Right lobe of liver (tissue), 6 donors: ENCODE data around the gene GAD1. TPM values are rescaled to one million over a fixed set of nuclear protein-coding genes. Genes with fewer than 3 reads are reported as not detected.

ENCODE experiments used
- ATAC-seq, 4 donors: fragments of 200-7000 bp; cut with Tn5 transposase; one replicate each; pipeline ENCODE4 v1.9.1; 2020; ENCODE audit warnings: mild to moderate bottlenecking in 4 of 4, moderate library complexity in 4 of 4
- DNase-seq, 3 donors: peaks; one replicate each; pipeline ENCODE4 v3.0.0-alpha.2; 2020
- H3K27ac ChIP-seq, 3 donors: fragments of 200-600 bp; one replicate each; pipeline ENCODE4 v1.8.0; 2022
- H3K27me3 ChIP-seq, 2 donors: fragments of 200-600 bp; one replicate each; pipeline ENCODE4 v1.8.0; 2022
- H3K36me3 ChIP-seq, 4 donors: fragments of 200-600 bp; sonication (generic) in 1 of 4; one replicate each; pipeline versions ENCODE4 v1.5.1 to v1.8.0; 2017 to 2022; ENCODE audit warnings: control low read depth in 1 of 4
- H3K4me1 ChIP-seq, 4 donors: fragments of 200-600 bp; sonication (generic) in 1 of 4; one replicate each; pipeline versions ENCODE4 v1.5.1 to v1.8.0; 2017 to 2022; ENCODE audit warnings: control low read depth in 1 of 4
- H3K4me3 ChIP-seq, 3 donors: fragments of 200-600 bp; one replicate each; pipeline ENCODE4 v1.8.0; 2022
- H3K9me3 ChIP-seq, 4 donors: fragments of 200-600 bp; sonication (generic) in 1 of 4; one replicate each; pipeline versions ENCODE4 v1.5.1 to v1.8.0; 2017 to 2022; ENCODE audit warnings: control low read depth in 1 of 4
- CTCF ChIP-seq, 4 donors: fragments of 200-600 bp in 3 of 4; fragments of 450-650 bp in 1 of 4; IDR thresholded peaks; one replicate each; pipeline versions ENCODE4 v1.5.1 to v1.8.0; 2016 to 2022; ENCODE audit warnings: antibody characterized with exemption in 4 of 4, mild to moderate bottlenecking in 2 of 4
- POLR2A ChIP-seq: fragments of 450-650 bp; IDR thresholded peaks from one replicate; pipeline ENCODE4 v1.6.1; 2017; ENCODE audit warnings: antibody characterized with exemption, mild to moderate bottlenecking
- WGBS: methylation state at CpG from one replicate; pipeline ENCODE4 v1.1.6; 2018; ENCODE audit warnings: low coverage, low lambda C conversion rate; ENCODE audit not compliant: insufficient coverage; ENCODE audit errors: missing lambda C conversion rate; 5-methylcytosine and 5-hydroxymethylcytosine counted together
- intact Hi-C, 2 donors: fragments of 100-400 bp; cut with DNase I; formaldehyde crosslinking; loops; one replicate each; pipeline versions ENCODE4 v1.11.2 to v1.14.1; 2022
- total RNA-seq, 6 experiments: library from RNA; depleted of rRNA in 2 of 6; stranded (reverse); fragments of >200 nt in 2 of 6; fragmentation: NEBNext Ultra II Directional in 3 of 6; extraction: Animal tissue kit (Norgen Biotek cat#: 25700) in 3 of 6; gene quantifications; one replicate each; pipeline versions ENCODE4 v1.1.0 to v1.2.4, GENCODE V29; 2016 to 2023
- donor health status: DM: no; HTN: yes; CAD: no.
- donor health status: DM: no; HTN: no; CAD: no.
- donor health status: DM: no; HTN: no; CAD: no.
- donor health status: DM: no; HTN: yes; CAD: no.
- donor health status: DM: no; HTN: yes; CAD: no.

GAD1 gene
- total RNA-seq, 6 experiments from 2014 or later: not detected

GRCh38 chr2:170817093-170818035 is 677 bp downstream of the GAD1 start:
- Histone ChIP-seq H3K4me3 (peak overlapping the region; percentile 25 to 39 (median 31)), H3K36me3 (no peaks in the 10 kb centered on the region), H3K27me3 (peaks cover 24 to 80% of the 10 kb centered on the region in 2 donors), H3K9me3 (no peaks in the 10 kb centered on the region), H3K27ac (no peak overlapping the region), H3K4me1 (peaks cover 0 to 54% (median 11%) of the 10 kb centered on the region in 4 donors)
- WGBS: 3% methylated on average over 28 of the region's 69 CpGs
- ATAC-seq (peak in 2 of 4 donors; percentile 14 to 24), DNase-seq (peak in 1 of 3 donors; percentile 31)
- TF ChIP-seq POLR2A: no peak
- no peak for TF ChIP-seq CTCF (IDR thresholded peaks at IDR 0.05)
- intact Hi-C loops: loop anchor here (5.0 to 10.0 kb wide), 2 partner anchors 415 to 443 kb away; no protein-coding TSS in a partner anchor

GRCh38 chr2:170818036-170818751 is 1.5 kb downstream of the GAD1 start:
- TF ChIP-seq CTCF (IDR thresholded peaks at IDR 0.05): no peak
- TF ChIP-seq POLR2A: no peak
- Histone ChIP-seq H3K27me3 (peaks cover 26 to 84% of the 10 kb centered on the region in 2 donors), H3K4me3 (peak overlapping the region in 1 of 3 donors; percentile 39), H3K9me3 (no peaks in the 10 kb centered on the region), H3K27ac (no peak overlapping the region), H3K4me1 (peaks cover 0 to 62% (median 11%) of the 10 kb centered on the region in 4 donors), H3K36me3 (no peaks in the 10 kb centered on the region)
- intact Hi-C loops: loop anchor here (5.0 to 10.0 kb wide), 2 partner anchors 416 to 443 kb away; no protein-coding TSS in a partner anchor
- ATAC-seq (no peak), DNase-seq (no peak)
- 4% methylated on average over 39 of the region's 60 CpGs for WGBS

- Histone ChIP-seq H3K27ac (no peak overlapping the region), H3K36me3 (no peaks in the 10 kb centered on the region), H3K4me1 (peaks cover 0 to 65% (median 11%) of the 10 kb centered on the region in 4 donors), H3K9me3 (no peaks in the 10 kb centered on the region), H3K4me3 (no peak overlapping the region), H3K27me3 (peaks cover 26 to 83% of the 10 kb centered on the region in 2 donors)
- intact Hi-C loops: loop anchor here (5.0 to 10.0 kb wide), 2 partner anchors 417 to 444 kb away; no protein-coding TSS in a partner anchor
- no peak for TF ChIP-seq POLR2A
- no peak for TF ChIP-seq CTCF (IDR thresholded peaks at IDR 0.05)
- DNase-seq: no peak
- no peak for ATAC-seq
- 6% methylated on average over 28 of the region's 30 CpGs for WGBS
These were observed 2.2 kb downstream of the GAD1 start for GRCh38 chr2:170818752-170819470.
